PC-9 (cell line): Measurements from ENCODE around the gene LCE3A.

Source experiments
- CTCF ChIP-seq: fragments of 200-600 bp; sonication (generic); conservative IDR thresholded peaks from 2 replicates; pipeline ENCODE4 v1.6.1; 2017; ENCODE audit warnings: mixed run types, antibody characterized with exemption, mild to moderate bottlenecking, moderate library complexity
- EZH2 ChIP-seq: fragments of 200-600 bp; sonication (generic); IDR thresholded peaks from 2 replicates; pipeline ENCODE4 v1.8.0; 2017; ENCODE audit warnings: antibody characterized with exemption, low read depth

DNA sequence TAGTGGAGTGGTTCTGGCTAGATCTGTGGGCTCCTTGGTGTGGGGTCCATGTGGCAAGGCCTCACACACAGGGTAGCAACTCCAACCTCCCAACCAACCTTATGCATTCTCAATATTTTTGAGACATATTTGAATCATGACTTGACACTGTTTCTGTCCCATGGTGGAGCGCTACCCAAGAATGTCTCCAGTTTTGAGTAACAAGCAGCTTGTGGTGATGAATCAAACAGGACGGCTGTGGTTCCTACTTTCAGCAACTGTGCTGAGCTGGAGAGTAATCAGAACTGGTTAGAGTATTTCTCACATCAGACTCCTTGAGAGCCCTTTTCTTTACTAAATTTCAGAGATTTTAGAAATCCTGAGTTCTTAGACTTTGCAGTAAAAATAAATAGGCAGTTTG lies 45.7 kb downstream of the LCE3A start:
- TF ChIP-seq CTCF = no peak
- TF ChIP-seq EZH2 = no peak
